Hypothalamus (tissue), 51 donors: ENCODE results near the gene CYP11A1.
"Not testable (repeated sequence)": the region's sequence is repeated elsewhere in the genome, so short reads cannot be mapped to it uniquely, and the experiment has no call there.

Source experiments
- DNase-seq, 51 donors: peaks; one replicate each; lab custom pipeline; 2025; lab: John Stamatoyannopoulos, UW

CYP11A1 gene

DNA sequence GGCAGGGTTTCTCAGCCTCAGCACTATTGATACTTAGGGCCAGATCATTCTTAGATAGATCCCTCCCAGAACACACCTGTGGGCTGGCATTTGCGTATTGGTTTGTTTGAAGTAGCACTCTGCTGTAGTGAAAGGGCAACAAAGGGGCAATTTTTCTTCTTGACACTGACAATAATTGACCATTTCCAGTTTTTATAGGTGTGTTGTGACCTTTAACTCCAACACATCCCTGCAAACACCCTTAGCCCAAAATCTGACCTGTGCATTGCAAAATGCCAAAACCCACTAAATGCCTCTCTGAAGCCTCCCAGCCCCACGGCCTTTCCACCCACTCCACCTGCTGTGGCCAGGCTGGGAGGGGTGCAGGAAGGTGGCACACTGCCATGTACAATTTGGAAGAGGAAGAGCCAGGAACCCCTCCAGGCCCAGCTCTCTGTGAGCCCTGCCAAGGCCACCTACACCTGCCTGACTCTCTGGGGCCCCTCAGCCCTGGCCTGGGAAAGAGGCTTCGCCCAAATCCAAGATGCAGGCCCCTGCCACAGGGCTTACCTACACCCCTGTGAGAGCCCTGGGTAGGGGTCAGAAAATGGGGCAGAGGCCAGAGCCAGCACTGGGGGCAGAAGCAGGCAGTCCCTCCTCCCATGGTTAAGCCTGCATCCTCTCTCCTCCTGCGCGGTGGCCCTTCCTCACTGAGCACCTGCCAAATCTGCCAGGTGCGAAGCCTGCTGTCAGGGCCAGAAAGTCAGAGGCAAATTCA is 9.6 kb upstream of the CYP11A1 start:
- DNase-seq: no peak

DNA sequence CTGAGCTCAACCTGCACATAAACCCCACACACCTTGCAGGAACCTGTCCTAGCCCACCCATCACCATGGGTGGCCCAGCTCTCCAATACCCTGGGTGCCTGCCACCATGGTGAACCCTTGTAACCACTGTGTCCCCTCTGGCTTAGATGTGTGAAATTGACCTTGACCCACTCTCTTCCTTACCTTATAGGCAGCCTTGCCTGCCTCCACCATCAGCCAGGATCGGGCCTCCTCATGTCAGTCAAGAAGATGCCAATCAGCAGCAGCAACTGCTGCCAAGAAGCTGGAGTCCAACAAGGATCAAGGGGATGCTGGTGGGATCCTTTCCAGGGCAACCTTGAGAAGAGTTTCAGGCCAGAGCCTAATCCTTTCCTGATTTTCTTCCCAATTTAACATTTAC is 8.8 kb upstream of the CYP11A1 start:
- no peak for DNase-seq

DNA sequence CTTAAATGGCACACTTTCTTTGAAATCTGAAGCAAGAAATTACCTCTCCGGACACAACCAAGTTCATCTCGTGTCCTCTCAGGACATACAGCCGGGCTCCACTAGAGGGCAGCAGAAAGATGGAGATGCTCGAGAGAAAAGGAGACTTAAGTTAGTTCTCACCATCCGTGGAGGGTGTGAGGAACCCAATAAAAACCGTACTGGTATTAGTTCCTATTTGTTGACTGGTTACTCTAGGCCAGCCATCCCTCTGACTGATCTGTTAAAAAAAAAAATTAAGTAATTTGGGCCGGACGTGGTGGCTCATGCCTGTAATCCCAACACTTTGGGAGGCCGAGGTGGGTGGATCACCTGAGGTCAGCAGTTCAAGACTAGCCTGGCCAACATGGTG is 7.9 kb upstream of the CYP11A1 start:
- DNase-seq: peak in 37 of 51 donors; percentile 10 to 85 (median 57)

DNA sequence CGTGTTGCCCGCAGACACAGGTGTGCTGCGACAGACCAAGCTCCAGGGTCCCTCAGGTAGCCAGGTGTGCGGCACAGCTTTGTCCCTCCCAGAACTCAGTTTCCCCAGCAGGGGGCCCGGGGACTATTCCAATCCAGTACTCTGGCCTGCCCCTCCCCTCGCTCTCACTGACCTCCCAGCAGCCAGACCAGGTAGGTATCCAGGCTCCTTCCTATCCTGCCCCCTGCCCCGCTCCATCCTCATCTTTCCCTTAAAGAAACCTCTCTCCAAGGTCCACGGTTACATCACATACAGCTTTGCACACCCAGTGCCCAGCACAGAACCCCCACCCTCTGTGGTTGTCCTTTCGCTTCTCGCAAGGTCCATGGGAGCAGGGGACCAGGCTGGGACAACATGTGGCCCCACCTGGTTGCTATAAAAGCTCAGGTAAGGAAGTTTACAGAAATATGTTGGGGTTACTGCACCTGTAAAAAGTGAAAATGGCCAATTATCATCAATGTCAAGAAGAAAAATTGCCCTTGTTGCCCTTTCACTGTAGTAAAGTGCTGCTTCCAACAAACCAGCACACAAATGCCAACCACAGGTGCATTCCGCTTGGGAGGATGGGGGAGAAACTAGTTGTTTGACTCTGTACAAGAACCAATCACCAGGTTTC is 7.3 kb upstream of the CYP11A1 start:
- no peak for DNase-seq

DNA sequence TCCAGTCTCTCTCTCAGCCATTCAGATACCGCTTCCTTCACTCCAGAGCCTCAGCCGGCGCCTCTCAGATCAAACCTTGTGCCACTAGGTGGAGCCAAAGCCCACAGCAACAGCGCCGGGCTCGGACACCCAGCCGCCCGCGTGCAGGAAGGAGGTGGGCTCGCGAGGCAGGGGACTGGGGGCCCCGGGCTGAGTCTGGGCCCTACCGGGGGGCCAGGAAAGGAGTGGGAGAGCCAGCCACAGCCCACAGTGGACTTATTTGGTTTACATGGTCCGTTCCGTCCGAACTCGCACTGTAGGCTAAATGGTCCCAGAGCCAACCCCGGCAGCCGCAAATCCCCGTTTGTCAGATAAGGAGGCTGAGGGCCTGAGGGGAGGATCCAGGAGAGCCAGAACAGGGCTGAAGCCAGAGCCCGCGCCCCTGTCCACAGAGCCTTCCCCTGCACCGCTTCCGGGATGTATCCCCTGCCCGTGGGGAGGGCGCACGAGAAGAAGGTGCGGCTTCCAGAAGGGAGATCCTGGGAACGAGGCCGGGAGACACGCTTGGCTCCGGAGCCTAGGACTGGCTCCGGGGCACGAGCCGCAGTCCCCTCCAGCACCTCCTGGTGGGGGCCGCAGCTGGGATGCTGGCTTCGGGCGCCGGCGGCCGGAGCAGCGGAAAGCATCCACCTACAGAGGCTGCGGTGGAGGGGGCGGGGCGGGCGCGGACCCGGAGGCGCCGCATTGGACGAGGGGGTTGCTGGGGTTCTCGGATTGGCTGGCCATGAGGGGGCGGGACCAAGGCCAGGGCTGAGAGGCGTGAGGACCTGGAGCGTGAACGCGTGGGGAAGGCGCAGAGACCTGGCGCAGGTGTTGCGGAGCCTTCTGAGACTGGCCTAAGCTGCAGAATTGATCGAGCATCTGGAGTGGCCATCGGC is 6.5 kb upstream of the CYP11A1 start:
- DNase-seq: peak; percentile 32 to 89 (median 72)

DNA sequence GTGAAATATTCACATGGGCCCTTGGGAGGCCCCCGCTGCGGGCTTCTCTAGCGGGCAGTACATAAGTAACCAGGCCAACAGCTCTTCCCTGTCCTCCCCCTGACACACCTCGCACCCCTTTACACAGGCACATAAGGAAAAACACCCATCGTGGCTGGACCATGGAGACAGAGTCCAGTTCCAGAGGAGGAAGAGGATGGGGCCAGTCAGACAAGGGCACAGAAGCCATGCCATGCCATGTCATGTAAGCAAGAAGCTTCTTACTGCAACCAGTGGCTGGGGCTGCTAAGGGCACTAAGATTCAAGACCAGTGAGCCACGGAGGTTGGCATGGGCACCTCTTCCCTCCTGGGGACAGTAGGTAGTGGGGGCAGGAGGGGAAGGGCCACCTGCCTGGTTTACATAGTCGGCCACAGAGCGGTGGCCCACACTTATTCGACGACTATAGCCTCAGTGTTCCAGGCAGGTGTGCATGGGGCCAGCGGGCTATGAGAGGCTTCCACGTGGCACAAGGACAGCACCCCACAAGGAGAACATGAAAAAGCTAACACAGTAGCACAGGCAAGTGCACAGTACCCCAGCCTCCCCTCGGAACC is 5.7 kb upstream of the CYP11A1 start:
- no peak for DNase-seq

DNA sequence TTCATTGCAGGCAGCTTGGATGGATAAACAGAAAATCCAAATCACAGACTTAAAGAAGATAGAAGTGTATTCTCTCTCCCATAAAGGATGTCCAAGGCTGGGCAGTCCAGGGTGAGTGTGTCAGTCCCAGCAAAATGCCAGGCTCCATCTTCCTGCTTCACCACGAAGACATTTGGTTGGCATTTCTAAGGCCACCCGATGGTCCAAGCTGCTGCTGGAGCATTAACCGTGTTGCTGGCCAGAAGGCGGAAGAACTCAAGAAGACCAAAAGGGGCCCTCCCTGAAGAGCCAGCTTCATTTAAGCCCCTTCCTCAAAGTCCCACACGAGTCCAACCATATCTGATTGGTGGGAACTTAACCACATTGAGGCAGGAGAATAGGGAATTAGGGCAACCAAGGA is 3.0 kb upstream of the CYP11A1 start:
- no peak for DNase-seq

DNA sequence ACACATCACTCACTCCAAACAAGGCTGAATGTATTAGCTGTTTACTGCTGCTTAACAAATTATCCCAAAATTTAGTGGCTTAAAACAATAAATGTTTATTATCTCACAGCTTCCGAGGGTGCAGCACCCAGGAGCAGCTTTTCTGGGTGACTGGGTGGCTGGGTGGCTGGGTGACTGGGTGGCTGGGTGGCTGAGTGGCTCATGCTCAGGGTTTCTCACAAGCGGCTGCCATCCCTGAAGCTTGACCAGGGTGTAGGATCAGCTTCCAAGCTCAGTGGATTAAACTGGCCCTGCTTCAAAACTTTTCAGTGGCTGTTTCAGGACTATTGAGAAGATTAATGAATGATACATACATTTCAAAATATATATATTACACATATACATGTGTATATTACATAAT is 2.3 kb upstream of the CYP11A1 start:
- DNase-seq: no peak

DNA sequence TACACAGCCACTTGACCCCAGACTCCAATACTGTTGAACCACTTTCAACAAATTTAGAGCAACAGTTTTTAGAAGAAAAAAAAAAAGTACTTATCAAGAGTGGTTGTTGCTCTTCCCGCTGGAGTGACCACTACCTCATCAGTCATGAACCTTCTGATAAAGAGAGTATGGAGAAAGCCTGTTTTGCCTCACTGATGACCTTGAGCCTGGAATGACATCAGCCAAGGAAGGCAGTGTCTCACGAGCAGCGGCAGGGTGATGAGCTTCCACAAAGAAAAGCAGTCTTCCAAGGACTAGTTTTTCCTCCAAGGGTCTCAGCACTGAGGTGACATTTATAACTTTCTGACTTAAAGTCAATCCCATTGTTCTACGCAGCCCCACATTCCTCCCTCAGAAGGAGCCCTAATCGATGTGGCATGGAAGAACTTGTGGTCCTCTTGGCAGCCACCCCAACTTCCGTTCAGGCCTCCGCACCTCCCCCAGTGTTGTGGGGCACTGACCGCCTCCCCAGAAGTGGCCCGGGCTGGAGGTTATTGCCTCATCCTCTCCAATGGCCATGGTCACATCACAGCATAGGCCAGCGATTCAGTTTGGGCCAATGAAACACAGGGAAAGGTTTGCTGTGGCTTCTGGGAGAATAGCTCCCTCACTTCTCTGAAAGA is 1.8 kb upstream of the CYP11A1 start:
- no peak for DNase-seq

DNA sequence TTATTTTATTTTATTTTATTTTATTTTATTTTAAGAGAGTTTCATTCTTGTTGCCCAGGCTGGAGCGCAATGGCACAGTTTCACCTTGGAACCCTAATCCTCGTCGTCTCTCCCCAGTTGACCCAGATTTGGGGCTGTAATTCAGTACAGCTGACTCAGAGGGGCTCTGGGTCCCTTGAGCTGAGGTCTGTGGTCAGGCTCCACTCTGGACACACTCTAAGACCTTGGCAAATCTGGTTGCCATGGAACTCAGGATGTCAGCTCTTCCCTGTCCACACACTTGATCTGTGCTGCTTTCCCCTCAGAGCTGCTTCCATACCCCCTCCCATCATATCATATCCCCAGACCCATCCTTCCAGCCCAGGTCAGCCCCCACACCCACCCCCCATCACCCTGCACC is 675 bp upstream of the CYP11A1 start:
- no peak for DNase-seq

DNA sequence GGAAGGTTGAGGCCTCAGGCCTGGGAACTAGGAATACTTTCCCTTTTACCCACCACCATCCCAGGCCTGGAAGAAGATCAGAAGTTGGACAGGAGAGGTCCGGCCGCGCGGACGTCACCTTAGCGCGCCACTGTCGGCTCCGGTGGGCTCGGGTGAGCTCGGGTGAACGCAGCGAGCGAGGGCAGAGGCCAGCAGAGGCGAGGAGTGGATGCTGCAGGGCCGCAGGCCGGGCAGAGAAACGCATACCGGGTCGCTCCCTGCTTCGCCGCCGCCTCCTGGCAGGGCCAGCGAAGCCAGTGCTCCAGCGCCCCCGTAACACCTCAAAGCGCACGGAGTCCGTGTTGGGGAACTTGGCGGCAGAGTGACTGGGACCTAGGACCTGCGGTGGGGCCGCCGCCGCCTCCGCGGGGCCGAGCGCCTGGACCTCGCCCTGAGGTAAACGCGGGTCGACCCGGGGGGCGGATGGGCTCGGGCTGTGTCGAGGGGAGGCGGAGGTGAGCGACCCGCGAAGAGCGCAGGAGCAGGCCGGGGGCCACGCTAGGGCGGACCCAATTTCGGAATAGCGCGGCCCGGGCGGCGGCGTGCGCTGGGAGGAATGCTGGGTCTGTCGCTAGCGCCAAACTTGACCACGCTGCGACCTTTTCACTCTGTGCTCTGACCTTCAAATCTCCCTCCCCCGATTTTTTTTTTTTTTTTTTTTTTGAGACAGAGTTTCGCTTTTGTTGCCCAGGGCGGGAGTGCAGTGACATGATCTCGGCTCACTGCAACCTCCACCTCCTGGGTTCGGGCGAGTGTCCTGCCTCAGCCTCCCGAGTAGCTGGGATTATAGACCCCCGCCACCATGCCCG is 1.6 kb downstream of the CYP11A1 start:
- peak in 1 of 51 donors; percentile 11 for DNase-seq

DNA sequence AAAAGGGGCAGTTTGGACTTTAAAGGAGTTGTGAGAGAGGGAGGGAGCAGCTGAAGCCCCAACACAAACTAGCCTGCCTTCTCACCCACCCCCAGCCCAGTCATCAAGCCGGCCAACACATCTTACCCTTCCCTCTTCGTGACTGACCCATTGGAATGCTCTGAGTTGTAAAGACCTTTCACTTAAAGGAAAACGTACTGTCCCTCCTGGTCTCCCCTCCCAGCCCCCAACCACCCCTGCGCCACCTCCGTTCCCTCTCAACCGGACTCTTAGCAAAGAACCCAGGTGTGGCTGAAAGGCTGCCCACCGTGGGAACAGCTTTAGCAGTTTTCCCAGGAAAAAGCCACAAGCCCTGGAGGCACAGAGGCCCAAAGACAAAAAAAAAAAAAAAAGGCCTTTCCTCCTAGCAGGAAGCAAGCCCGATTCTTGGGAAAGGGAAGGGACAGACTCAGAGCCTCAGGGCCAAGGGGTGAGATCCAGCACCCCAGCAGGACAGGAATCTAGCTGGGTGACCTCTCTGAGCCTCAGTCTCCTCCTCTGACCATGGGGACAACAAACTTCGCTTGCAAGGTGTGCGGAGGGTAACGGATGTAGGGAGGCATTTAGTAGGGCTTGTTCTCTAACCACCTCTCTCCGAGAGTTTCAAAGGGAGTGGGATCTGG is 2.4 kb downstream of the CYP11A1 start:
- no peak for DNase-seq

DNA sequence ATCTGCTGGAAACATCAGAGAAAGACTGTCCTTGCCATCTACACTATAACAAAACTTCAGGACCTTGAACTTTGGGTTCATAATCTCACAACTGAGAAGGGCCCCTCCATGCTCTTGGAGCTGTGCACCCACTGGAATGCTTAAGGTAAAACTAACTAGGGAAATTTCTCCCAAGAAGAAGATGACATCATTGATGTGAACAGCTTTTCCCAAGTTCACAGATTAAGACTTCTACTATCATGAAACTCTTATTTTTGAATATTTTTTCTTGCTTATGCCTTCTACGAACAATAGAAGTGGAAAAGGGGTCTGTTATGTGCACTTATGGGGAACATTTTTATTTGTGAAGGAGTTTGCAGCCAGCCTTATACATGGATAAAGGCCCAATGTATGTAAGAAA is 5.0 kb downstream of the CYP11A1 start:
- DNase-seq: no peak

DNA sequence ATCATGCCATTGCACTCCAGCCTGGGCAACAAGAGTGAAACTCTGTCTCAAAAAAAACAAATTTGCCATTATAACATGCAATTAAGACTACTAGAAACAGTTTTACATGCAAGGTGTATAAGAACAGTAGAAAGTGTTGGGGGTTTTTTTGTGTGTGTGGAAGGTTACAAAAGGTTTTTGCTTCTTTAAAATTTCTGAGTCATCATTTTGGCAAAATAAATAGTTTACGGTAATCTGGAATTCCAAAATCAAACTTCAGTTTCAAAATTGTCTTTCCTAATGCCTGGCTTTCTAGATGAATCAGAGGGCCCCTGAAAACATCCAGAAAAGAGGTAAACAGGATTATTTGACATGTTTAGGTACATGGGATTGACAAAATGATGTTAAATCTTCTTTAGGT is 6.6 kb downstream of the CYP11A1 start:
- DNase-seq: not testable (repeated sequence)

DNA sequence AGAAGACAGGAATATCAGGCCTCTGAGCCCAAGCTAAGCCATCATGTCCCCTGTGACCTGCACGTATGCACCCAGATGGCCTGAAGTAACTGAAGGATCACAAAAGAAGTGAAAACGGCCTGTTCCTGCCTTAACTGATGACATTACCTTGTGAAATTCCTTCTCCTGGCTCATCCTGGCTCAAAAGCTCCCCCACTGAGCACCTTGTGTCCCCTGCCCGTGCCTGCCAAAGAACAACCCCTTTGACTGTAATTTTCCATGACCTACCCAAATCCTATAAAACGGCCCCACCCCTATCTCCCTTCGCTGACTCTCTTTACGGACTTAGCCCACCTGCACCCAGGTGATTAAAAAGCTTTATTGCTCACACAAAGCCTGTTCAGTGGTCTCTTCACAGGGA is 8.1 kb downstream of the CYP11A1 start:
- not testable (repeated sequence) for DNase-seq

DNA sequence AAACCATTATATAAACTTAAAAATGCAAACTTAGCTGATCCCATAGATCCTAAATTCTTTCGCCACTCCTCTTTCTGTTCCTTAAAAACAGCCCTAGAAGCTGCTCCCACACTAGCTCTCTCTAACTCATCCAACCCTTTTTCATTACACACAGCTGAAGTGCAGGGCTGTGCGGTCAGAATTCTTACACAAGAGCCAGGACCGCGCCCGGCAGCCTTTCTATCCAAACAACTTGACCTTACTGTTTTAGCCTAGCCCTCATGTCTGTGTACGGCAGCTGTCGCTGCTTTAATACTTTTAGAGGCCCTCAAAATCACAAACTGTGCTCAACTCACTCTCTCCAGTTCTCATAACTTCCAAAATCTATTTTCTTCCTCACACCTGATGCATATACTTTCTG is 9.9 kb downstream of the CYP11A1 start:
- not testable (repeated sequence) for DNase-seq

DNA sequence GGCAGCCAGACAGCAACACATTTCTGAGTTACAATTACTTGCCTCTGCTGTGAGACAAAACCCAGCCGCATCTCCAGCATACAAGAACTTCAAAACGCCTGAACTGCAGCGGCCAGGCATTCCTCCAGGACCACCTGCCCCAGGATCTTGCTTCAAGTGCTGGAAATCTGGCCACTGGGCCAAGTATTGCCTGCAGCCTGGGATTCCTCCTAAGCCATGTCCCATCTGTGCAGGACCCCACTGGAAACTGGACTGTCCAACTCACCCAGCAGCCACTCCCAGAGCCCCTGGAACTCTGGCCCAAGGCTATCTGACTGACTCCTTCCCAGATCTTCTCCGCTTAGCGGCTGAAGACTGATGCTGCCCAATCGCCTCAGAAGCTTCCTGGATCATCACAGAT is 11.4 kb downstream of the CYP11A1 start:
- not testable (repeated sequence) for DNase-seq

DNA sequence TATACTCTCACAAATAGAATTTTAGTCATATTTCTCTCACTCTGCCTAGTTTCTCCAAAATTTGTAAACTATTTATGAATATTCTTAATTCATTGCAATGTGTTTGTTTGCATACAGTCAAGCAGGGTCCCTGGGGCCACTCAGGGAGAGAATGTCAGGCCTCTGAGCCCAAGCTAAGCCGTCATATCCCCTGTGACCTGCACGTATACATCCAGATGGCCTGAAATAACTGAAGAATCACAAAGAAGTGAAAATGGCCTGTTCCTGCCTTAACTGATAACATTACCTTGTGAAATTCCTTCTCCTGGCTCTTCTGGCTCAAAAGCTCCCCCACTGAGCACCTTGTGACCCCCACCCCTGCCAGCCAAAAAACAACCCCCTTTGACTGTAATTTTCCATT is 13.5 kb downstream of the CYP11A1 start:
- DNase-seq: not testable (repeated sequence)

DNA sequence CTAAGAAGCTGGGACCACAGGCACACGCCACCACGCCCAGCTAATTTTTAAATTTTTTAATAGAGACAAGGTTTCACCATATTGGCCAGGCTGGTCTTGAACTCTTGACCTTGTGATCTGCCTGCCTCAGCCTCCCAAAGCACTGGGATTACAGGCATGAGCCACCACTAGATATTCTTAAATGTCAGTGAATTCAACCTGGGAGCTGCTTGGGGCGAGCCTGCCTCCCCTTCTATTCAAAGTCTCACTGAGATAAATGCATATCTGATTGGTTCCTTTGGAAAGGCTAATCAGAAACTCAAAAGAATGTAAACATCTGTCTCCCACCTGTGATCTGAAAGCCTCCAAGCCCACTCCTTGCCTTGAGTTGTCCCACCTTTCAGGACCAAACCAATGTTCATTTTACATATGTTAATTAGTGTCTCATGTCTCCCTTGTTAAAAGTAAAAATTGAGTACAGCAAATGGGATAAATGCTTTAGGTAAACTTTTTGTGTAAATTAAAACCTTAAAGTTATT is 15.0 kb downstream of the CYP11A1 start:
- DNase-seq: no peak
